HepG2 (cell line): Measurements from ENCODE around the gene PRKCE. TPM values are rescaled to one million over a fixed set of nuclear protein-coding genes. Genes with fewer than 3 reads are reported as not detected.
A peak's percentile ranks its signal among the peaks of the same experiment; 100 is the strongest.

Experiments
- HINFP ChIP-seq: sonication (generic); formaldehyde crosslinking; IDR thresholded peaks from 2 replicates; pipeline ENCODE4 v1.4.0; 2020; ENCODE audit warnings: low read depth, mild to moderate bottlenecking, missing genetic modification reagents
- IRX3 ChIP-seq: sonication (generic); formaldehyde crosslinking; IDR thresholded peaks from 2 replicates; pipeline ENCODE4 v1.8.1; 2023; ENCODE audit warnings: mild to moderate bottlenecking, low read depth, missing genetic modification reagents, borderline replicate concordance
- SNAPC4 ChIP-seq: sonication (generic); formaldehyde crosslinking; IDR thresholded peaks from 2 replicates; pipeline ENCODE4 v1.4.0; 2020; ENCODE audit warnings: mild to moderate bottlenecking, missing genetic modification reagents
- SOX5 ChIP-seq: IDR thresholded peaks from 2 replicates; pipeline ENCODE4 v1.6.1; 2016; ENCODE audit warnings: borderline replicate concordance
- TBX2 ChIP-seq: sonication (generic); formaldehyde crosslinking; IDR thresholded peaks from 2 replicates; pipeline ENCODE4 v1.5.0; 2020; ENCODE audit warnings: missing genetic modification reagents, mild to moderate bottlenecking, borderline replicate concordance
- ZBED4 ChIP-seq: sonication (generic); formaldehyde crosslinking; IDR thresholded peaks from 2 replicates; pipeline ENCODE4 v1.4.0; 2020; ENCODE audit warnings: missing genetic modification reagents, borderline replicate concordance
- ZNF496 ChIP-seq: sonication (generic); formaldehyde crosslinking; IDR thresholded peaks from 2 replicates; pipeline ENCODE4 v1.8.1; 2023; ENCODE audit warnings: mild to moderate bottlenecking, moderate library complexity, missing genetic modification reagents; ENCODE audit not compliant: insufficient replicate concordance
- ZNF609 ChIP-seq: sonication (generic); formaldehyde crosslinking; IDR thresholded peaks from 2 replicates; pipeline ENCODE4 v1.4.0; 2020; ENCODE audit warnings: mild to moderate bottlenecking, missing genetic modification reagents, borderline replicate concordance
- ZNF674 ChIP-seq: sonication (generic); formaldehyde crosslinking; IDR thresholded peaks from 2 replicates; pipeline ENCODE4 v1.5.0; 2020; ENCODE audit warnings: low read depth, mild to moderate bottlenecking, missing genetic modification reagents
- ZNF691 ChIP-seq: sonication (generic); formaldehyde crosslinking; IDR thresholded peaks from 2 replicates; pipeline ENCODE4 v1.4.0; 2020; ENCODE audit warnings: missing genetic modification reagents, low read depth, mild to moderate bottlenecking, borderline replicate concordance
- polyA plus RNA-seq, 8 experiments: library from polyadenylated mRNA; depleted of rRNA in 3 of 8; stranded (reverse) in 7 of 8; unstranded in 1 of 8; fragments of >200 nt; fragmentation: Illumina TruSeq in 4 of 8; extraction: Trizol in 4 of 8; gene quantifications; 2 replicates each; pipeline versions ENCODE4 v1.2.1 to v1.2.3, GENCODE V29; 2011 to 2016; ENCODE audit warnings: low read depth in 4 of 8, missing spikeins in 1 of 8, mixed read lengths in 1 of 8; ENCODE audit not compliant: insufficient read depth in 1 of 8
- total RNA-seq, 5 experiments: library from RNA; depleted of rRNA; stranded (reverse); fragments of >200 nt; fragmentation: Illumina TruSeq; extraction: Trizol; gene quantifications; 2 replicates each; pipeline ENCODE4 v1.2.3, GENCODE V29; 2016; ENCODE audit warnings: low read depth in 1 of 5

Gene PRKCE
- total and polyA plus RNA-seq, 2 of the 13 experiments (the other 11 are each of a cell fraction or from before 2014, with no cell fraction given), result 1.0 to 3.9 TPM

GRCh38 chr2:45992021-45992740, 340.7 kb downstream of the PRKCE start (continued):
- no peak for TF ChIP-seq ZNF496 (CRISPR knock-in tag)
- TF ChIP-seq ZNF691 (CRISPR knock-in tag), result no peak
- 0 out of 2 replicates have a peak, but pooled peaks have one; percentile 17 for TF ChIP-seq SNAPC4 (CRISPR knock-in tag)
- TF ChIP-seq IRX3, result peak; percentile 89; the same call in 1 of the 2 replicates
- TF ChIP-seq SOX5 (CRISPR knock-in tag), result peak; percentile 89
- TF ChIP-seq ZBED4, result 0 out of 2 replicates have a peak, but pooled peaks have one; percentile 73
- TF ChIP-seq HINFP, result no peak; the same call in 1 of the 2 replicates
- TF ChIP-seq TBX2 (CRISPR knock-in tag), result peak; percentile 95
- no peak for TF ChIP-seq ZNF674 (CRISPR knock-in tag)
- TF ChIP-seq ZNF609, result peak; percentile 86
